Body of pancreas (tissue), 4 donors: ENCODE measurements around the gene AQP12B. TPM values are rescaled to one million over a fixed set of nuclear protein-coding genes. Genes with fewer than 3 reads are reported as not detected.

ENCODE experiments used
- ATAC-seq: fragments of 150-250 bp; one replicate; pipeline ENCODE4 v1.9.1; 2016
- DNase-seq, 4 donors: peaks; one replicate each; pipeline ENCODE4 v3.0.0-alpha.2; 2019
- H3K27ac ChIP-seq, 4 donors: fragments of 200-600 bp; sonication (generic); 1 replicate in 3 of 4; 2 replicates in 1 of 4; pipeline versions ENCODE4 v1.5.1 to v1.6.1; 2016 to 2019; ENCODE audit warnings: mild to moderate bottlenecking in 1 of 4, mixed read lengths in 1 of 4, moderate library complexity in 1 of 4
- H3K27me3 ChIP-seq, 2 donors: fragments of 200-600 bp; sonication (generic); one replicate each; pipeline ENCODE4 v1.6.0; 2016; ENCODE audit warnings: mild to moderate bottlenecking in 1 of 2
- H3K36me3 ChIP-seq, 2 donors: fragments of 200-600 bp; sonication (generic); replicated peaks in 1 of 2; 2 replicates each; pipeline ENCODE4 v1.5.1; 2016; ENCODE audit warnings: low read depth in 2 of 2; ENCODE audit not compliant: insufficient read depth in 1 of 2
- H3K4me1 ChIP-seq: fragments of 200-600 bp; sonication (generic); one replicate; pipeline ENCODE4 v1.6.0; 2016
- H3K4me3 ChIP-seq, 2 donors: fragments of 200-600 bp; sonication (generic); 1 replicate in 1 of 2; 2 replicates in 1 of 2; pipeline ENCODE4 v1.5.1; 2016 to 2019
- H3K9me3 ChIP-seq, 3 donors: fragments of 200-600 bp; sonication (generic); 1 replicate in 2 of 3; 2 replicates in 1 of 3; pipeline ENCODE4 v1.5.1; 2016
- CTCF ChIP-seq, 7 experiments: fragments of 450-650 bp in 4 of 7; fragments of 200-600 bp in 3 of 7; sonication (generic) in 3 of 7; IDR thresholded peaks; one replicate each; pipeline ENCODE4 v1.5.1; 2016 to 2019; ENCODE audit warnings: antibody characterized with exemption in 7 of 7
- POLR2A ChIP-seq, 3 donors: fragments of 450-650 bp; IDR thresholded peaks; one replicate each; pipeline ENCODE4 v1.6.1; 2016; ENCODE audit warnings: antibody characterized with exemption in 3 of 3, mild to moderate bottlenecking in 2 of 3
- WGBS, 2 donors: methylation state at CpG; one replicate each; pipeline ENCODE4 v1.1.5; 2017; 5-methylcytosine and 5-hydroxymethylcytosine counted together
- intact Hi-C: fragments of 100-400 bp; cut with DNase I; formaldehyde crosslinking; loops from one replicate; pipeline ENCODE4 v1.15.1; 2023
- total RNA-seq, 2 donors: library from RNA; depleted of rRNA; stranded (reverse); fragments of >200 nt; gene quantifications; one replicate each; pipeline ENCODE4 v1.1.0, GENCODE V29; 2016

The AQP12B gene
- total RNA-seq, 2 donors from 2014 or later = 328 to 392 TPM

DNA sequence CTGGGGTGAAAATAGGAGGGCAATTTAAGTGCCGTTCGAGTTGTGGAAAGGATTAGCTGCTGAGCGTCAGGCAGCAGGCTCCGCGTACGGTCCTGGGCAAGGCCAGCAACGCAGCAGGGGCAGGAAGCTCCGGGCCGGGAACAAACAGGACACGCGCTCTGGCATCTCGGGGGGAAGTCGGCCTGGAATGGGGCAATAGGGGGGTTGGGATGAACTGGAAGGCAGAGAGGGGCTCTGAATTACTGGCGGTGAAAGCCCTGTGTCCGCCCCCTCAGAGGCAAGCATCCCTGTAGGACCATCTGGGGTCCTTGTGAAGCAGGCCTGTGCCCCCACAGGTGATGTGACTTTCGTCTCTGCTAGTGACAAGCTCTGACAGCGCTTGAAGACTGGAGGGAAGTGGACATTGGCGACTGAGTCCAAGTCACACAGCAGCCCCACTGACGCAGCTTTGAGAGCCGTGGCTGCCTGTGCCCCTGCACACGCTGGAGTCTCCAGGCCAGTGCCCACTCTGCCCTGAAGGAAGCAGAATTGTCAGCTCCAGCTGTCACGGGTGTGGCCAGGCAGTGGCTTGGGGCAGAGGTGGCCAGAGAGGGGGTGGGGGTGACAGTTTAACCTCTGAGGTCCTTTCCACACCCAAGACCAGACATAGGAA is 35.1 kb downstream of the AQP12B start:
- no peak for ATAC-seq
- H3K4me1 ChIP-seq = no peaks in the 10 kb centered on the region
- no peak for DNase-seq
- H3K4me3 ChIP-seq = no peak overlapping the region
- WGBS, 2 donors = 72 to 78% methylated on average over 18 to 22 of the region's 22 CpGs
- H3K36me3 ChIP-seq = no peaks in the 10 kb centered on the region
- H3K9me3 ChIP-seq = no peaks in the 10 kb centered on the region
- TF ChIP-seq POLR2A (IDR thresholded peaks at IDR 0.05) (no peak), CTCF (IDR thresholded peaks at IDR 0.05) (no peak)
- intact Hi-C loops = no loop called here
- H3K27ac ChIP-seq = no peak overlapping the region
- H3K27me3 ChIP-seq = peaks cover 0 to 6% of the 10 kb centered on the region in 2 donors

GRCh38 chr2:240646900-240647502 is 35.7 kb downstream of the AQP12B start:
- DNase-seq (no peak), ATAC-seq (no peak)
- H3K27ac ChIP-seq = no peak overlapping the region
- WGBS, 2 donors = 64 to 73% methylated on average over 8 to 30 of the region's 30 CpGs
- intact Hi-C loops = no loop called here
- peaks cover 0 to 6% of the 10 kb centered on the region in 2 donors for H3K27me3 ChIP-seq
- no peak overlapping the region for H3K4me3 ChIP-seq
- no peaks in the 10 kb centered on the region for H3K36me3 ChIP-seq
- no peak for TF ChIP-seq CTCF (IDR thresholded peaks at IDR 0.05)
- no peak for TF ChIP-seq POLR2A (IDR thresholded peaks at IDR 0.05)
- no peaks in the 10 kb centered on the region for H3K9me3 ChIP-seq
- no peaks in the 10 kb centered on the region for H3K4me1 ChIP-seq

DNA sequence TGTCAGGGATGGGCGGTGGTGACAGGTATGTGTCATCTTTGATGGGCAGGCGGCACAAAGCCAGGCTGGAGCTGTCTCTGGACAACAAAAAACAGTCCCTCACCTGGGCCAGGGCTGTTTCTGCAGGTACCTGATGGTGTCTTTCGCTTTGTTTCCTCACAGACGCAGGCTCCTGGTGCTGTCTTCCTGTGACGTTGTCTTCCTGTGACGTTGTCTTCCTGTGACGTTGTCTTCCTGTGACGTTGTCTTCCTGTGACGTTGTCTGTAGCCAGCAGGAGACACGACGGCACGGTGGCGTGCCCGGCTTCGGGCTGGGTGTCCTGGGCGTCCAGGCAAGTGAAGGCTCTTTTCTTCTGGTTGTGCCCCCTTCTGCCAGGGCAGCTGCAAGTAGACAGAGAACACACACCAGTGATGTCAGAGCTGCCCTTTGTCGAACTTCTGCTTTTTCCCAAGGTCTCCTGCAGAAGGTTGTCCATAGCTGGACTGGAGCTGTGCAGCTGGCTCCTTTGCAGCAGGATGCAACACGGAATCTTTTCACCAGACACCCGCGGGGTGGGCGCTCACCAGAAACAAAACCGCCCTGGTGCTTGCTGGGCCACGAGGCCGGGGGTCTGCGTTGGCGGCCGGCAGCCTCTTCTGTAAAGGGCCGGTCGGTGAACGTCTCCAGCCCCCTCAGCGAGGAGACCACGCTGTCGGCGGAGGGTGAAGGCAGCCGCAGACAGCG is 36.3 kb downstream of the AQP12B start:
- Histone ChIP-seq H3K4me1 (no peaks in the 10 kb centered on the region), H3K36me3 (no peaks in the 10 kb centered on the region), H3K4me3 (no peak overlapping the region), H3K9me3 (no peaks in the 10 kb centered on the region), H3K27ac (no peak overlapping the region), H3K27me3 (peaks cover 0 to 6% of the 10 kb centered on the region in 2 donors)
- intact Hi-C loops = no loop called here
- DNase-seq (no peak), ATAC-seq (no peak)
- 67 to 70% methylated on average over 16 to 36 of the region's 36 CpGs for WGBS, 2 donors
- TF ChIP-seq POLR2A (IDR thresholded peaks at IDR 0.05) = no peak
- no peak for TF ChIP-seq CTCF (IDR thresholded peaks at IDR 0.05)

DNA sequence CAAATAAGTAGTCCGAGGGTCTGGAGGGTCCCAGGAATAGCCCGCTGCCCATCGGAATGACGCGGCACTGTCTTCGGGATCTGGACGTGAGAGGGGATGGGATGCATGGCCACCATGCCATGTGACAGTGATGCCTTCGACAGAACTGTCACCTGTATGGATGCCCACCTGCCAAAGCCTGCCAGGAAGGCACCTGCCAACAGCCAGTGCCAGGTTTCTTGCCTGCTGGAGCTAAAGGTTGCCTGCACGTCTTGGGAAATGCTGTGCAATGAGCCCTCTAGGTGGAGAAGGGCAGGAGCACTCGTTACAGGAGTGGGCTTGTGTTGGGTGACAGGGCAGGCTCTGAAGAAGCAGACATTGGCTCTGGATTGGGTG is 36.9 kb downstream of the AQP12B start:
- no peak for ATAC-seq
- intact Hi-C loops = no loop called here
- H3K27ac ChIP-seq = no peak overlapping the region
- peaks cover 0 to 6% of the 10 kb centered on the region in 2 donors for H3K27me3 ChIP-seq
- DNase-seq = no peak
- no peaks in the 10 kb centered on the region for H3K9me3 ChIP-seq
- no peaks in the 10 kb centered on the region for H3K36me3 ChIP-seq
- 79 to 86% methylated on average over 9 to 10 of the region's 10 CpGs for WGBS, 2 donors
- no peak for TF ChIP-seq POLR2A (IDR thresholded peaks at IDR 0.05)
- no peak for TF ChIP-seq CTCF (IDR thresholded peaks at IDR 0.05)
- H3K4me1 ChIP-seq = no peaks in the 10 kb centered on the region
- H3K4me3 ChIP-seq = no peak overlapping the region
